ENCODE data around the gene ECI1. TPM values are rescaled to one million over a fixed set of nuclear protein-coding genes. Genes with fewer than 3 reads are reported as not detected.
A peak's percentile ranks its signal among the peaks of the same experiment; 100 is the strongest.

The ECI1 gene
- polyA plus RNA-seq, 1 experiment, result 24.9 TPM

DNA sequence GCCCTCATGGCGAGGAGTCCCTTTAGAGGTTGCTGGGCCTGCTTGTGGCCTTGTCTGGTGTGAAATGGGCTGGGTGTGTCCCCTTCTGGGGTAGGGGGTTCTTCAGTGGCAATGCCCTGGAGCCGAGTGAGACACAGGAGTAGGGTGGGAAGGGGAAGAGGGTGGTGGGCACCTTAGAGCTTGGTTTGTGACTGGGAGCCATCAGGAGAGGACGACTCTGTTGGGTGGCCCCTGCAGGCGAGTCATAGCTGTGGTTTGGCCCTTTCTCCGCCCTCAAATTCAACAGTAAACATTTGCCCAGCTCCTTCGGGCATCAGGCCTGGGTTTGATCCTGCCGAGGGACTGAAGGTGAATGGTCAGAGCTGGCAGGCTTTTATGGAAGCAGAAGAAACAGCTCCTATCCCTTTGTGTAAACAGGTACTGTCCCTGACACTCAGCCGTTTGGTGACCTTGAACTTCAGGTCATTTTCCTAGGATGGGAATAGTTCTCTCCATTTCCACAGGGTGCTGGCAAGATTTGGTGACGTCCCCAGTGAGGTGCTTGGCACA lies 25.1 kb downstream of the ECI1 start:
- POLR2A ChIA-PET, result no interaction called here

DNA sequence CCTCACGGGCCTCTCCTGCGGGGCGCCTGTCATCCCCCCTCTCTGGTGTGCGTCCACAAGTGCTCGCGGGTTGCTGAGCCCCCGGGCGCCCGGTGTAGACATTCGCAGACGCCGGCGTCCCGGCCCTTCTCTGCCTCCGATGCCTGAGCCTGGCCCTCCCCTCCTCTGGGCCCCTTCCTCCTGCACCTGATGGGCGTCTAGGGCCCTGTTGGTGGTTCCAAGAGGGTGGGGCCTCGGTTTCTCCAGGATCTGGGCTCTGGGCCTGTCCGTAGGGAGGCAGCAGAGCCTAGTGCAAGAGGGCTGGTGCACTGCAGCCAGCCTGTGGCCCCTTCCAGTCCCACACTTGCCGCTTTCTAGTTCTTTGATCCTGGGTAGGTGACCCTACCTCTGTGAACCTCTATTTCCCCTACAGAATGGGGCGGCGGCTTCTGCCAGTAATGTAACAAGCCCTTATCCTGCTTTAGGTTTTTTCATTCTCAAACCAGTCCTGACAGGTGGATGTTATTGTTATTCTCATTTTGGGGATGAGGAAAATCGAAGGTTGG lies 27.4 kb downstream of the ECI1 start:
- POLR2A ChIA-PET, result no interaction called here
- TF ChIP-seq, protein P1, sequence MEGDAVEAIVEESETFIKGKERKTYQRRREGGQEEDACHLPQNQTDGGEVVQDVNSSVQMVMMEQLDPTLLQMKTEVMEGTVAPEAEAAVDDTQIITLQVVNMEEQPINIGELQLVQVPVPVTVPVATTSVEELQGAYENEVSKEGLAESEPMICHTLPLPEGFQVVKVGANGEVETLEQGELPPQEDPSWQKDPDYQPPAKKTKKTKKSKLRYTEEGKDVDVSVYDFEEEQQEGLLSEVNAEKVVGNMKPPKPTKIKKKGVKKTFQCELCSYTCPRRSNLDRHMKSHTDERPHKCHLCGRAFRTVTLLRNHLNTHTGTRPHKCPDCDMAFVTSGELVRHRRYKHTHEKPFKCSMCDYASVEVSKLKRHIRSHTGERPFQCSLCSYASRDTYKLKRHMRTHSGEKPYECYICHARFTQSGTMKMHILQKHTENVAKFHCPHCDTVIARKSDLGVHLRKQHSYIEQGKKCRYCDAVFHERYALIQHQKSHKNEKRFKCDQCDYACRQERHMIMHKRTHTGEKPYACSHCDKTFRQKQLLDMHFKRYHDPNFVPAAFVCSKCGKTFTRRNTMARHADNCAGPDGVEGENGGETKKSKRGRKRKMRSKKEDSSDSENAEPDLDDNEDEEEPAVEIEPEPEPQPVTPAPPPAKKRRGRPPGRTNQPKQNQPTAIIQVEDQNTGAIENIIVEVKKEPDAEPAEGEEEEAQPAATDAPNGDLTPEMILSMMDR (IDR thresholded peaks at IDR 0.05; ENCODE audit: low read depth, low read length), result no peak
- H3K4me3 ChIP-seq (ENCODE audit: low read depth, low read length), result peak overlapping the region; percentile 85
- CTCF ChIA-PET, result no interaction called here
- H3K27me3 ChIP-seq (ENCODE audit: control insufficient read depth, insufficient read depth, low read length), result no peaks in the 10 kb centered on the region
- H3K27ac ChIP-seq (ENCODE audit: low read depth, low read length), result peak overlapping the region; percentile 31
- H3K9me3 ChIP-seq (ENCODE audit: control insufficient read depth, insufficient read depth, low read length), result no peaks in the 10 kb centered on the region; the same call in 1 of the 2 replicates
- no peak for DNase-seq (ENCODE audit: low read depth, low spot score)

More for the DNA sequence above, 25.1 kb downstream of the ECI1 start:
- Histone ChIP-seq H3K4me3 (ENCODE audit: low read depth, low read length) (no peak overlapping the region), H3K27me3 (ENCODE audit: control insufficient read depth, insufficient read depth, low read length) (no peaks in the 10 kb centered on the region), H3K9me3 (ENCODE audit: control insufficient read depth, insufficient read depth, low read length) (no peaks in the 10 kb centered on the region; the same call in 1 of the 2 replicates), H3K27ac (ENCODE audit: low read depth, low read length) (no peak overlapping the region)
- DNase-seq (ENCODE audit: low read depth, low spot score), result no peak
- TF ChIP-seq, protein P1 (IDR thresholded peaks at IDR 0.05; ENCODE audit: low read depth, low read length), result no peak
- CTCF ChIA-PET, result no interaction called here

DNA sequence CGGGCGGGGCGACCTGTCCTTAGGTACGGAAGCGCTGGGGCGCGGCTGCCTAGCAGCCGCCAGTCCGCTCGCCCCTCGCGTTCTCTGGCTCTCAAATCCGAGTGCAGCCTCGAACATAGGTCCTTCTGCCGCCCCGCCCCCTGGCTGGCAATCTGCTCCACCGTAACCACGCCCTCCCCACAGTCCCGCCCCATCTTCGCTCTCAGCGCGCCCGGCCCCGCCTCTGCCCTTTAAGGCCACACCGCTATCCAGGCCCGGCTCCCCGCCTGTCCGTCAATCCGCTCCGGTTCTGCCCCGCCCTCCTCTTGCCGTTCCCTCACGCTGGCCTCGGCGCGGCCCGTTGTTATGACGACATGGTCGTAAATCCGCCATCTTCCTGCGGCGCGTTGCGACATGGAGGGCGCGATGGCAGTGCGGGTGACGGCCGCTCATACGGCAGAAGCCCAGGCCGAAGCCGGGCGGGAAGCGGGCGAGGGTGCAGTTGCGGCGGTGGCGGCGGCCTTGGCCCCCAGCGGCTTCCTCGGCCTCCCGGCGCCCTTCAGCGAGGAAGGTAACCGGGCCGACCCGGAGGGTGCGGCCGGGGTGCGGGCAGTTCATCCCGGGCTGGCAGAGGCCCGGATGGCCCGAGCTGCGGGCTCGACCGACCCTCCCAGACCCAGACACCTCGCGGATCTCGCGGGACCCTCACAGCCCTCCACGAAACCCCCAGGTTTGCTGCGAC lies 28.0 kb downstream of the ECI1 start, which contains the start of gene E4F1:
E4F1 (plus strand) TSS at position 371 of the 721 bp plus-strand sequence; CDS start at position 394, 23 bp downstream.
- no peaks in the 10 kb centered on the region for H3K27me3 ChIP-seq (ENCODE audit: control insufficient read depth, insufficient read depth, low read length)
- POLR2A ChIA-PET, result no interaction called here
- CTCF ChIA-PET, result no interaction called here

DNA sequence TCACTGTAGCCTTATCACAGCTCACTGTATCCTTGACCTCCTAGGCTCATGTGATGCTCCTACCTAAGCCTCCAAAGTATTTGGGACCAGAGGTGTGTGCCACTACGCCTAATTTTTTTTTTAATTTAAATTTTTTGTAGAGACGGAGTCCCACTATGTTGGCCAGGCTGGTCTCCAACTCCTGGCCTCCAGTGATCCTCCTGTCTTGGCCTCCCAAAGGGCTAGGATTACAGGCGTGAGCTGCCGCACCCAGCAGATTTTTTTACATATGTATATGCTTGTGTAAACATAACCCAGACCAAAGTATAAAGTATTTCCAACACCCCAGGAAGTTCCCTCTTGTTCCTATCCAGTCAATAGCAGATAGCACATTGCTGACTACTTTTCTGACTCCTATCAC lies 35.1 kb downstream of the ECI1 start:
- TF ChIP-seq, protein P1 (IDR thresholded peaks at IDR 0.05; ENCODE audit: low read depth, low read length), result no peak
- Histone ChIP-seq H3K27me3 (ENCODE audit: control insufficient read depth, insufficient read depth, low read length) (no peaks in the 10 kb centered on the region), H3K9me3 (ENCODE audit: control insufficient read depth, insufficient read depth, low read length) (no peaks in the 10 kb centered on the region), H3K4me3 (ENCODE audit: low read depth, low read length) (no peak overlapping the region), H3K27ac (ENCODE audit: low read depth, low read length) (no peak overlapping the region)
- DNase-seq (ENCODE audit: low read depth, low spot score), result no peak
- ChIA-PET POLR2A (interaction anchor here (0.7 kb wide), 1 partner anchor 273 kb away, joined by 4 read pairs; no protein-coding TSS in a partner anchor), CTCF (no interaction called here)

More for the DNA sequence above, 28.0 kb downstream of the ECI1 start, which contains the start of gene E4F1:
- Histone ChIP-seq H3K4me3 (ENCODE audit: low read depth, low read length) (peak within 1 kb of the TSS; percentile 85), H3K9me3 (ENCODE audit: control insufficient read depth, insufficient read depth, low read length) (no peaks in the 10 kb centered on the region; the same call in 1 of the 2 replicates), H3K27ac (ENCODE audit: low read depth, low read length) (peak within 1 kb of the TSS; percentile 47)
- peak; percentile 98 for DNase-seq (ENCODE audit: low read depth, low spot score)
- TF ChIP-seq, protein P1 (IDR thresholded peaks at IDR 0.05; ENCODE audit: low read depth, low read length), result no peak

DNA sequence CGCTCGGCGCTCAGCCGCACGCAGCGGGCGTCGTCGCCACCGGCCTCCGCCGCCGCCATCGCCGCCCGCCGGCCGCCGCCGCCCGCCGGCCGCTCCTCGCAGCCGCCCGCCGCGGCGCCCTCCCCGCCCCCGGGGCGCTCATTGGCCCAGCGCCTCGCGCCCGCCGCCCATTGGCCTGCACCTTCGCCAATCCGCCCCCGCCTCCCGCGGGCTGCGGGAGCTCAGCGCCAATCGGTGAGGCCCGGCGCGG lies 36.7 kb downstream of the ECI1 start, which contains the start of gene PGP:
PGP (minus strand) TSS at position 122 of the 250 bp plus-strand sequence; CDS start at position 59, 63 bp downstream.
- no peak for DNase-seq (ENCODE audit: low read depth, low spot score)
- Histone ChIP-seq H3K4me3 (ENCODE audit: low read depth, low read length) (peak within 1 kb of the TSS; percentile 77), H3K9me3 (ENCODE audit: control insufficient read depth, insufficient read depth, low read length) (no peaks in the 10 kb centered on the region), H3K27ac (ENCODE audit: low read depth, low read length) (peak within 1 kb of the TSS; percentile 87), H3K27me3 (ENCODE audit: control insufficient read depth, insufficient read depth, low read length) (no peaks in the 10 kb centered on the region)
- ChIA-PET POLR2A (interaction anchor here (0.6 to 1.7 kb wide), 7 partner anchors 8 to 318 kb away, joined by 3 to 27 read pairs (median 3); partner anchors contain the start of gene TRAF7), CTCF (no interaction called here)
- TF ChIP-seq, protein P1 (IDR thresholded peaks at IDR 0.05; ENCODE audit: low read depth, low read length), result no peak

Measured in AG04450 (cell line).